ENCODE data around the gene DDR1.

DDR1 gene

DNA sequence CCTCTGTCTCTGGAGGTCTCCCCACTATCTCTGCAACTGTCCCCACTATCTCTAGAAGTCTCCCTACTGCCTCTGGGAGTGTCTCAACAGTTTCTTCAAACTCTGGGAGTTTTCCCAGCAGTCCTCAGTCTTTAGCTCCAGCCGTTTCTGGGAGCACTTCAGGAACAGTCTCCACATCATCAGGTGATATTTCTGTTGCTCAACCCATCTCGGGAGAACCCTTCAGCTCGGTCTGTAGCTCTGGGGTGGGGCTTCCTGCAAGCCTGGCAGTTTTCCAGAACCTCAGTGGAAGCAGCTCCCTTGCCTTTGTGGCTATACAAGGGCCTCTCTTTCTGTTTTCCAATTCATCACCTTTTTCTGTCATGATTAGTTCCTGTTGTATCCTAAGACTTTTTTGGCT lies 50.7 kb downstream of the DDR1 start:
- no peak for DNase-seq
- in situ Hi-C loops (cut with MboI; ENCODE audit: low pct_unique_long_range_greater_than_20kb, low sequenced_read_pairs) = loop anchor here (25.0 kb wide), 1 partner anchor 102 kb away; no protein-coding TSS in a partner anchor

DNA sequence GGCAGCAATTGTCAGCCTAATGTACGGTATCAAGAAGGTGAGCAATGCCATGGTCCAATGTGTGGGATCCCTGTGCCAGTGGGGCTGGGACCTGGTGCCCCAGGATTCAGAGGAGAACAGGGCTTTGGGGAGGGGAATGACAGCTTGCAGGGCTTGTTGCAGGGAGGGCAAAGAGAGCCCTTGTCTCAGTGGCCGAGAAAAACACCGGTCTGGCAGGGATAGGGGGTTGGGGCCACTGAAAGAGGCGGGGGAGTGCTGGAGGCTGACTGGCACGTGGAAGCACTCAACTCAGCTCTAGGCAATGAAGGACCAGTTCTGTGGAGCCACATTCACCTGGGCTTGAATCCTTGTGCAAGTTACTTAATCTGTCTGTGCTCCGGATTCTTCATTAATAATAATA lies 52.9 kb downstream of the DDR1 start:
- DNase-seq = no peak

DNA sequence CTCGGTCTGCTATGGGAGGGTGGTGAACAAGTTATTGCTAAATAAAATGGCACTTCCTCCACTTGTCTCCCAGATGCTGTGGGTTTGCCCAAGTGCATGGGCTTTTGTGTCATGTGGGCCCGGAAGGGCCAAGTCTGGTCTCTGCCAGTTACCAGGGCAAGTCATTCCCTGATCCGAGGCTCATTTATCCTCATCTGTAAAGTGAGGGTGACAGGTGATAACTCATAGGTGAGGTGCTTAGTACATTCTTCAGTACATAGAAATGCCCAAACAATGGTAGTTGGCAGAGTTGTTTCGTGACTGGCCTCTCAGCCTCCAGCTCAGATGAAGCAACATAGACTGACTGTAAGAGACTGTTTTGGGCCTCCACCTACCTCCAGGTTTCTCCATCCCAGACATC lies 54.4 kb downstream of the DDR1 start:
- DNase-seq = no peak
- in situ Hi-C loops (cut with MboI; ENCODE audit: low pct_unique_long_range_greater_than_20kb, low sequenced_read_pairs) = loop anchor here (25.0 kb wide), 1 partner anchor 99 kb away; no protein-coding TSS in a partner anchor

More for the DNA sequence above, 52.9 kb downstream of the DDR1 start:
- in situ Hi-C loops (cut with MboI; ENCODE audit: low pct_unique_long_range_greater_than_20kb, low sequenced_read_pairs) = loop anchor here (25.0 kb wide), 1 partner anchor 100 kb away; no protein-coding TSS in a partner anchor

DNA sequence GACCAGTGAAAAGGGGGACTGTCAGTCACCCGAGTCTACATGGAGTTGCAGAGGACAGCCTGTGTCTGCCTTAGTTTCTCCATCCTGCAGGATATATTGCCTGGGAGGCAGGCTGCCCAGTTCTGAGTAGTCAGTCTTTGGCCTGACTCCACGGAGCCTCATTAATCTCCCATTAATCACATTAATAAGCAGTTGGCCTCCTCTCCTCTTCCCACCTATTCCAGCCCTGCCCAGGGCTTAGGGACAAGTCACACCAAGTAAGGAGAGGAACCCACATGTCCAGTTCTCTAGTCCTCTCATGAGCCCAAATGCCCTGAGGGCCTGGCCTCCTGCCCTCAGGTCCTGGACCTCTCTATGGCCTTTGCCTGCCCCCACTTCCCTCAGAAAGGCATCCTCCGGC lies 55.2 kb downstream of the DDR1 start:
- in situ Hi-C loops (cut with MboI; ENCODE audit: low pct_unique_long_range_greater_than_20kb, low sequenced_read_pairs) = loop anchor here (25.0 kb wide), 1 partner anchor 98 kb away; no protein-coding TSS in a partner anchor
- DNase-seq = no peak

DNA sequence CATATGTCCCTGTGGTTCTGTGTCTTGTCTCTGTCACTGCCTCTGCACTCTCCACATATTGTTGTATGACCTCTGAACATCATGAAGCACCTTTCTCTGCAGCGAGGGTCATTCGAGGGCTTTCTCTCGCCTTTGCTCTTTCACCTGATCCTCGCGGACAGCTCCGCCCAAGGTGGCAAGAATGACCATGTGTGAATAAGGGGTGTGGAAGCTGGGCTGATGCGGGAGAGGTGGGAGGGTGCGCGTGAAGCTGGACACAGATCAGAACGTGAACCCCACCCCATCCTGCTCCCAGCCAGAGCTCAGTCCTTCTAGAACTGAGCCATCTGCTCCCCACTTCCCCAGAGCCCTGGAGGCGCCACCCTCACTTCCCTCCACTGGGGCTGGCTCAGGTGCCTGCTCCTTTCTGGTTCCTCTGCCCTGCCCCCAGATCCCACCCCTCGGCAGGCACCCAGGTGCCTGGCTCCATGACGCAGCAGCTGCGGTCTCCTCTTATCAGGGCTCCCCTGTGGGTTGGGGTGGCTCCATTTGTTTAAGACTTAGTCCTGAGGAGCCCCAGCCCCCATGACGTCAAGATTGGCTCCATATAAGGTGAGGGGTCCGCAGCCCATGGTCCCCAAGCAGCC lies 56.2 kb downstream of the DDR1 start, which contains the start of gene MUCL3:
Gene MUCL3 (plus strand): TSS at position 613 of the 626 bp plus-strand sequence. CDS start 27 bp downstream, outside the sequence.
- in situ Hi-C loops (cut with MboI; ENCODE audit: low pct_unique_long_range_greater_than_20kb, low sequenced_read_pairs) = loop anchor here (25.0 kb wide), 1 partner anchor 97 kb away; no protein-coding TSS in a partner anchor
- no peak for DNase-seq

DNA sequence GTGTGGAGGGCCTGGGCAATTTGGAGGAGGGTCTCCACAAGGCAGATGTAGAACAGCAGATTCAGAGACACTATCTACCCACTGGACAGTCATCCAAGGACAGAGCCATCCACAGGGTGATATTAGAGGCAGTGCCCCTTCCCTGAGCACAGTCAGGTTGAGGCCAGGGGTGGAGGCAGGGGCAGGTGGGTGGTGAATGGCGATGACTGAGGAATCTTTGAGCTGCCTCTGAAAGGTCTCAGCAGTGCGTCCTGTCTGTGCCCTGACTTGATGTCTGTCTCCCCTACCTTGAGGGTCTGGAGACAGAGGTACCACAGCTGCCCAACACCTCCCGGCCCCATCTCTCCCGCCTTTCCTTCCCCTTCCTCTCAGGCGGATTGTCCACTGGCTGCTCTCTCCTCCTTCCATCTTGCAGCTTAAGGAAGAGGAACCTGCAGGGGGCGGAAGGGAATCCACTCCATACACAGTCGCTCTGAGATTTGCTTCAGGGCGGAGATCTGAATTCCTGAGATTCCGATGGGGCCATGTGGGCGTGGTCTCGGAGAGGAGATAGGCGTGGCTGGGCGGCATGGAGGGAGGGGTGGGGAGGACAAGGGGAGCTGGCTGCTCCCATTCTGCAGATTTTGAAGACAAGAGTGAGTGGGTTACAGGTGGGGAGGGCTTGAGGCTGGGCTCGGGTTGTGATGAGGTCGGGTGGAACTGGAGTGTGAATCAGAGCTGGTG lies 58.2 kb downstream of the DDR1 start:
- in situ Hi-C loops (cut with MboI; ENCODE audit: low pct_unique_long_range_greater_than_20kb, low sequenced_read_pairs) = loop anchor here (25.0 kb wide), 1 partner anchor 95 kb away; no protein-coding TSS in a partner anchor
- DNase-seq = peak; percentile 23

DNA sequence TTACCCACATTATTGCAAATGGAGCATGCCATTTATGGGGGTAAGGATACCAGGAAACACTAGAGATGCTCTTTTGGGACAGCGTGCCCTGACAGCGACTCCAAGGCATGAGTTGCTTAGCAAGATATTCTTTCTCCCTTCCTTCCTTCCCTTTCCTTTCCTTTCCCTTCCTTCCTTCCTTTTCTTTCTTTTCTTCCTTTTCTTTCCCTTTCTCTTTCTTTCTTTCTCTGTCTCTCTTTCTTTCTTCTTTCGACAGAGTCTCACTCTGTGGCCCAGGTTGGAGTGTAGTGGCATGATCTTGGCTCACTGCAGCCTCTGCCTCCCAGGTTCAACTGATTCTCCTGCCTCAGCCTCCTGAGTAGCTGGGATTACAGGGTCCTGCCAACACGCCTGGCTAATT lies 59.7 kb downstream of the DDR1 start:
- in situ Hi-C loops (cut with MboI; ENCODE audit: low pct_unique_long_range_greater_than_20kb, low sequenced_read_pairs) = loop anchor here (25.0 kb wide), 1 partner anchor 93 kb away; no protein-coding TSS in a partner anchor
- DNase-seq = no peak

DNA sequence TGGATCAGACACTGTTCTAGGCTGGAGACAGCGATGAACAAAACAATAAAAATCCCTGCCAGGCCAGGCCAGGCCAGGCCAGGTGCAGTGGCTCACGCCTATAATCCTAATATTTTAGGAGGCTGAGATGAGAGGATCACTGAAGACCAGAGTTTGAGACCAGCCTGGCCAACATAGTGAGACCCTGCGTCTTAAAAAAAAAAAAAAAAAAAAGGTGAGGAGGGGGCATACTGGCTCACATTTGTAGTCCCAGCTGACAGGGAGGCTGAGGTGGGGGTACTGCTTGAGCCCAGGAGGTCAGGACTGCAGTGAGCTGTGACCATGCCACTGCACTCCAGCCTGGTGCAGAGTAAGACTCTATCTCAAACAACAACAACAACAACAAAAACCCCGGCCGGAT lies 61.0 kb downstream of the DDR1 start:
- in situ Hi-C loops (cut with MboI; ENCODE audit: low pct_unique_long_range_greater_than_20kb, low sequenced_read_pairs) = loop anchor here (25.0 kb wide), 1 partner anchor 92 kb away; no protein-coding TSS in a partner anchor
- no peak for DNase-seq

DNA sequence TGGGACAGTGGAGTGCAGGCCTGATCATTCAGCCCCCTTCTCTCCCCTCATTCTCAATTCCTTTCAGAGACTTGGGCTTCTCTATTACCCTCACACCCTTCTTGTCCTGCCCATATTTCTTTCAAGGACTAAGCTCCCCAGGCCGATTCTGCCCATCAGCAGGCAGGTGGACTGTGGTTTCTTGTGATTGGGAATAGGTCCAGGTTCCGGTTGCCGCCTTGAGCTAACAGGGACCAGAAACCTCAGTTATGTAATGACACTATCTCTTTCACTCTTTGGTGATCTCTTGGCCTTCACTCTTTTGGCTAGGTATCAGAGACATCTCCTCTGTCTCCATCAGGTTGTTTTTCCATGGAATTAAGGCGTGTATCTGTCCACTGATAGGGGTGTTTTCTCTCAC lies 62.9 kb downstream of the DDR1 start:
- DNase-seq = no peak
- in situ Hi-C loops (cut with MboI; ENCODE audit: low pct_unique_long_range_greater_than_20kb, low sequenced_read_pairs) = loop anchor here (25.0 kb wide), 1 partner anchor 90 kb away; no protein-coding TSS in a partner anchor

DNA sequence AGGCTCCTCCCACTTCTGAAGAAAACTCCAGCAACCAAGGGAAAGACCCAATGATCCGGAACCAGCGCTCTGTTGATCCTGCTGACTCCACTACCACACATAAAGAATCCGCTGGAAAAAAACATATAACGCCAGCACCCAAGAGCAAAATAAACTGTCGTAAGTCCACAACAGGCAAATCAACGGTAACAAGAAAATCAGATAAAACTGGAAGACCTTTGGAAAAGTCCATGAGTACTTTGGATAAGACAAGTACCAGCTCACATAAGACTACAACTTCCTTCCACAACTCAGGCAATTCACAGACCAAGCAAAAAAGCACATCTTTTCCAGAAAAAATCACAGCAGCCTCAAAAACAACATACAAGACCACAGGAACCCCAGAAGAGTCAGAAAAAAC lies 64.5 kb downstream of the DDR1 start:
- no peak for DNase-seq
- in situ Hi-C loops (cut with MboI; ENCODE audit: low pct_unique_long_range_greater_than_20kb, low sequenced_read_pairs) = loop anchor here (25.0 kb wide), 1 partner anchor 88 kb away; no protein-coding TSS in a partner anchor
